Mucosa of stomach (tissue), 1 donor: Measurements from ENCODE around the gene CLSTN2.

Source experiments
- H3K27me3 ChIP-seq: one replicate; pipeline ENCODE4 v1.7.0; 2013; ENCODE audit warnings: mild to moderate bottlenecking, low read length; ENCODE audit not compliant: control insufficient read depth, insufficient read depth
- H3K36me3 ChIP-seq: one replicate; pipeline ENCODE4 v1.7.0; 2013; ENCODE audit warnings: low read length; ENCODE audit not compliant: control insufficient read depth, insufficient read depth
- H3K4me1 ChIP-seq: one replicate; pipeline ENCODE4 v1.7.0; 2013; ENCODE audit warnings: mild to moderate bottlenecking, low read length; ENCODE audit not compliant: control insufficient read depth, insufficient read depth
- H3K4me3 ChIP-seq: one replicate; pipeline ENCODE4 v1.7.0; 2013; ENCODE audit warnings: low read length
- H3K9ac ChIP-seq: one replicate; pipeline ENCODE4 v1.7.0; 2013; ENCODE audit warnings: mild to moderate bottlenecking, low read length, moderate library complexity
- H3K9me3 ChIP-seq: one replicate; pipeline ENCODE4 v1.7.0; 2013; ENCODE audit warnings: mild to moderate bottlenecking, low read length, moderate library complexity; ENCODE audit not compliant: control insufficient read depth
- donor health status: Pancreatic carcinoma.

The CLSTN2 gene

DNA sequence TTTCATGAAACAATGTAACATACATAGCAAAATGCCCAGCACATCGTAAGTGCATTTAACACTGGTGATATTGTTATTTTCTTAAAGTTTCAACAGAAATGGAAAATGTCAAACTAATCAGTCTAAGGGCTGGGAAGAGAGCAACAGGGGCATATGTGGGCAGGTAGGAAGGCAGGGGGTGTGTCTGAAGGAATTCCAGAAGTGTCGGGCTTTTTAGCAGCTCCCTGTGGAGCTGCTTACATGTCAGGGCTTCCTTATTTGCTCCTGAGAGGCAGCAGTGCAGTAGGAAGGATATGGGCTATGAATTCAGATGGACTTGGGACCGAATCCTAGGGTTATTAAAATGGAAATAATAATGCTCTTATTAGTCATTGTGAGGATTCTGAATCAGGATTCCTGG, 311.6 kb downstream of the CLSTN2 start:
- Histone ChIP-seq H3K27me3 (no peaks in the 10 kb centered on the region), H3K9me3 (no peaks in the 10 kb centered on the region)

GRCh38 chr3:140247775-140248174, 312.8 kb downstream of the CLSTN2 start:
- Histone ChIP-seq H3K36me3 (no peaks in the 10 kb centered on the region), H3K9ac (no peak overlapping the region), H3K4me3 (no peak overlapping the region), H3K27me3 (no peaks in the 10 kb centered on the region), H3K4me1 (no peaks in the 10 kb centered on the region), H3K9me3 (no peaks in the 10 kb centered on the region)

More for the DNA sequence above, 311.6 kb downstream of the CLSTN2 start:
- no peak overlapping the region for H3K4me3 ChIP-seq
- H3K9ac ChIP-seq: no peak overlapping the region
- no peaks in the 10 kb centered on the region for H3K4me1 ChIP-seq
- no peaks in the 10 kb centered on the region for H3K36me3 ChIP-seq

GRCh38 chr3:140249188-140249587, 314.2 kb downstream of the CLSTN2 start:
- H3K36me3 ChIP-seq: no peaks in the 10 kb centered on the region
- H3K9ac ChIP-seq: no peak overlapping the region
- no peak overlapping the region for H3K4me3 ChIP-seq
- H3K9me3 ChIP-seq: no peaks in the 10 kb centered on the region
- no peaks in the 10 kb centered on the region for H3K27me3 ChIP-seq
- no peaks in the 10 kb centered on the region for H3K4me1 ChIP-seq

DNA sequence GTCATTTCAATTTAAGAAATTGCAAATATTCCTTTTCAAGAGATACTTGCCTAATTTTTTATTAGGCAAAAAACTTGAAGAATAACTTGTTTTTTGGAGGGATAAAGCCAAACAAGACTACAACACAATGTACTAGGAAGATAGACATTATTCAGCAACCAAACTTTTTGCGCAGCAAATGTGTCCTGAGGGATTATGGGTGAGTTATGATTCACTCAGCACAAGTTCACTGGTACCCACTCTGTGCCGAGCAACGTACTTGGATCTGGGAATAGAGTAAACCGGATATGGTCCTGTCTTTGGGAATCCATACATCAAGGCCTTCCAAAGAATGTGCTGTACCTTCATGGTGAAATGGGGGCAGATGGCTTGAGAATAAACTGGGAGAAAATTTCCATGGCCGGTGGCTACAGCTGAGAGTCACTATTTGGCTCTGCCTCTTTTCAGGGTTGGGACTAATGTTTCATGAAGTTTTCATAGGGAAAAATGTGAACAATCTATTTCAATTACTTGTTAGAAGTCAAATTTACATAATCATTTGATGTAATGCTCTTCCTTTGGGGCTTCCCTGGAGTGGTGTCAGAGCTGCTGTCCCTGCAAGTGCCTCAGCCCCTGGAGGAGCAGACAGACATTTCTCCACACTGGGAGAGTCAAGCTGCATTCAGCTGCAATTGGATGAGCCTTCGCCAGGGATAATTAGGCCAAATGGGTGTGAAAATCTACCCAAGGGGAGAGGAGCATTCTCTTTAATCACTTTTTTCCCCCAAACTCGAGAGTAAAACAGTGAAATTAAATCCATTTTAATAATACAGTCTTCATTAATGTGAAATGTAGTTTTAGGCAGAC, 315.2 kb downstream of the CLSTN2 start:
- no peaks in the 10 kb centered on the region for H3K27me3 ChIP-seq
- no peak overlapping the region for H3K9ac ChIP-seq
- no peaks in the 10 kb centered on the region for H3K4me1 ChIP-seq
- H3K4me3 ChIP-seq: no peak overlapping the region
- no peaks in the 10 kb centered on the region for H3K36me3 ChIP-seq
- H3K9me3 ChIP-seq: no peaks in the 10 kb centered on the region

DNA sequence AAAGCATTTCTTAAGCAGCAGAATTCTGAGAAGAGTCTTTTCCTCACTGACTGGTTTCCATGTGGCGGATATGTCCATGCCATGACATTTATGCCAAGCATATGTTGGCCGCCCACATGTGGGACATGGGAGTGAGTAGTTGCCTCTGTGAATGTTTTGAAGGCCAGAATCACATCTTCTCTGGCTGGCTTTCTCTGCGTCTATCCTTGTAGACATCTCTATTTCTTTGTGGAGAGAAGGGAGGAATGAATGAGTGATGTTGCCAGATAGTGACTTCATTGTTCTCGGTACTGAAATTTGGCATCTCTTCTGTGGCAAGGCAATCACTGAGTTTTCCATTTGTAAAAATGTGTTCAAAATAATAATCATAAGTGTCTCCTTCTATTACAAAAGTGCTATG, 316.0 kb downstream of the CLSTN2 start:
- no peaks in the 10 kb centered on the region for H3K36me3 ChIP-seq
- H3K4me1 ChIP-seq: no peaks in the 10 kb centered on the region
- H3K9me3 ChIP-seq: no peaks in the 10 kb centered on the region
- no peaks in the 10 kb centered on the region for H3K27me3 ChIP-seq
- no peak overlapping the region for H3K9ac ChIP-seq
- no peak overlapping the region for H3K4me3 ChIP-seq

DNA sequence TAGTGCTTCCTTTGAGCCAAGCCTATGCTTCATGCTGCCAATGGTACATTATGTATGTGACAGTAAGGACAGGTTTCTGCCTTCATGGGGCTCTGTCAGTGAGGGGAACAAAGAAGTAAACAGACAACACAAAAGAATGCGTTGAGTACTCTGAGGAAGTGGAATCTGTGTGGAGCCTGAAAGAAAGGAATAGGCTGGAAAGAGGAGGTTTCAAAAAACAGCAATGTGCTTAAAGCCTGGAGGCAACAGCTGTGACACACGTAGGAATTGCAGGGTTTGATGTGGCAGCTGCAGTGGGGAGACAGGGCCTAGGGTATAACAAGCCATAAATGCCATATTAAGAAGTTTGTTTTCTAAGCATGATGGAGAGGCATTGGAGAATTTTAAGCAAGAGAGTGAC, 316.7 kb downstream of the CLSTN2 start:
- no peaks in the 10 kb centered on the region for H3K9me3 ChIP-seq
- H3K4me1 ChIP-seq: no peaks in the 10 kb centered on the region
- no peak overlapping the region for H3K4me3 ChIP-seq

DNA sequence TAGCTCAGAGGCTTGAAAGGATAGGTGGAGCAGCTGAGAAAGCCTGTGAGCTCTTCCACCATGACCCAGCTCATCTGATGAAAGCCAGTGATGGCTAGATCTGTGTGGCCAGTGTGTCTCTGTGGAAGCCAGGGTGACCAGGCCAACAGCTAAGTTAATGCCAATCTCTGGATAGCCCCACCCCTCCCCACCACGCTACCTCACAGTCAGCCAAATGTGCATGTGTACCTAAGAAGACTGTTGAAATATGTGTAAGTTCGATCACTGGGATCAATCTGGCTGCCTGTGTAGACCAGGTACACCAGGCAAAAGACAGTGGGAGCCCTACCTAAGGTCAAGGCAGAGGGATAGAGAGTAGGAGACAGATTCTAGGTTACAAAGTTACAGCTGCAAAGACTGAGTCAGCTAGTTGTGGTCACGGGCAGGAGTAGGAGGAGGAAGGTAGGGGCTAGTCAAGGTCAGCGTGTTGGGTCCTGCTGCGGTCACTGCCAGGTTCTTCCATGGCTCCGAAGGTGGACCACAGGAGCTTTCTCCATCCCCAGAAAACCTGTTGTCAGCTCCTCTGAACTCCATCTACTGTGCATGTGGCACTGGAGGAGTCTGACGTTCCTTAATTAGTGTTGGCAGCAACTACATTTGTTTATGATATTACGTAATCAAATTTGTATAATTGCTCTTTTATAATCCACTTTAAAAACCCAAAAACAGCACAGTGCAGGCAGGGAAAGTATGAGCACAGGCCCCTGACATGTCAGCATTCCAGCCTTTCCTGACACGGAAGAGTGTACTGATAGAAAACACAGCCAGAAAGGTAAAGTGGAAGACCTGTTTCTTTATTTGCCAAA, 318.0 kb downstream of the CLSTN2 start:
- Histone ChIP-seq H3K36me3 (no peaks in the 10 kb centered on the region), H3K4me1 (no peaks in the 10 kb centered on the region), H3K9ac (no peak overlapping the region), H3K9me3 (no peaks in the 10 kb centered on the region), H3K27me3 (no peaks in the 10 kb centered on the region), H3K4me3 (no peak overlapping the region)

More for the DNA sequence above, 316.7 kb downstream of the CLSTN2 start:
- H3K9ac ChIP-seq: no peak overlapping the region
- H3K36me3 ChIP-seq: no peaks in the 10 kb centered on the region
- H3K27me3 ChIP-seq: no peaks in the 10 kb centered on the region

DNA sequence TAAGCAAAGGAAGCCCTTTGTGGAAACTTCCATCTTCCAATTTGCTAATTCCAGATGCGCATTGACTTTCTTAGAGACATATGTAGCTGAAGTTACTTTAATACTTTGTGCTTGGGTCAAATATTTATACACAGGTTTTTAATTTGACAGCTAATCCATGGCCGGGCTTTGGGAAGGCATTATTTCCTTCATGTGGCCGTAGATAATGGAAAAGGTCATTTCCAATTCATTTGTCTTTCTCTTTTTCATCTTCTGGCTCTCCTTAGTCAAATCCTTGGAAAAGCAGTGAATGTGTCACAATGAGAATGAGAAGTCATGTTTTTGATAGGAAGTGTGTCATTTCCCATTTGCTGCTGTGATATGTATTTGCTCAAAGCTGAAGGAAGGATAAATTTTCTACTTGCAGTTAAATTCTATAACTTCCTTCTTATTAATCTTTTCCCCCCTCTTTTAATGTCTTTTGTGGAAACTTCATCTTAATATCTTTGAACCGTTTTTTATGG, 323.3 kb downstream of the CLSTN2 start:
- H3K27me3 ChIP-seq: no peaks in the 10 kb centered on the region
- no peak overlapping the region for H3K4me3 ChIP-seq
- no peak overlapping the region for H3K9ac ChIP-seq
- H3K9me3 ChIP-seq: no peaks in the 10 kb centered on the region
- no peaks in the 10 kb centered on the region for H3K4me1 ChIP-seq
- H3K36me3 ChIP-seq: no peaks in the 10 kb centered on the region

- Histone ChIP-seq H3K4me1 (no peaks in the 10 kb centered on the region), H3K9me3 (no peaks in the 10 kb centered on the region), H3K36me3 (no peaks in the 10 kb centered on the region), H3K4me3 (no peak overlapping the region), H3K9ac (no peak overlapping the region), H3K27me3 (no peaks in the 10 kb centered on the region)
Observed at GRCh38 chr3:140265302-140265701, 330.3 kb downstream of the CLSTN2 start.

- Histone ChIP-seq H3K9ac (no peak overlapping the region), H3K27me3 (no peaks in the 10 kb centered on the region), H3K4me1 (no peaks in the 10 kb centered on the region), H3K36me3 (no peaks in the 10 kb centered on the region), H3K9me3 (no peaks in the 10 kb centered on the region), H3K4me3 (no peak overlapping the region)
Observed at GRCh38 chr3:140268103-140268502, 333.1 kb downstream of the CLSTN2 start.

GRCh38 chr3:140268610-140269009, 333.6 kb downstream of the CLSTN2 start:
- Histone ChIP-seq H3K36me3 (no peaks in the 10 kb centered on the region), H3K4me3 (no peak overlapping the region), H3K27me3 (no peaks in the 10 kb centered on the region), H3K9ac (no peak overlapping the region), H3K4me1 (no peaks in the 10 kb centered on the region), H3K9me3 (no peaks in the 10 kb centered on the region)

GRCh38 chr3:140270329-140270728, 335.3 kb downstream of the CLSTN2 start:
- no peaks in the 10 kb centered on the region for H3K36me3 ChIP-seq
- H3K4me3 ChIP-seq: no peak overlapping the region
- no peaks in the 10 kb centered on the region for H3K9me3 ChIP-seq

More at GRCh38 chr3:140270329-140270728, 335.3 kb downstream of the CLSTN2 start:
- H3K9ac ChIP-seq: no peak overlapping the region
- no peaks in the 10 kb centered on the region for H3K27me3 ChIP-seq
- no peaks in the 10 kb centered on the region for H3K4me1 ChIP-seq
